Right cardiac atrium (tissue), 5 donors: ENCODE measurements around the gene H3-3A. TPM values are rescaled to one million over a fixed set of nuclear protein-coding genes. Genes with fewer than 3 reads are reported as not detected.

Source experiments
- ATAC-seq, 2 donors: fragments of 200-7000 bp; cut with Tn5 transposase; one replicate each; pipeline versions ENCODE4 v1.8.0 to v1.9.1; 2020; ENCODE audit warnings: moderate library complexity in 2 of 2, mild to moderate bottlenecking in 1 of 2
- DNase-seq, 3 donors: peaks; one replicate each; pipeline ENCODE4 v3.0.0-alpha.2; 2020
- H3K27ac ChIP-seq: one replicate; pipeline ENCODE4 v1.5.1; 2013; ENCODE audit warnings: mild to moderate bottlenecking, low read length, control low read depth, moderate library complexity
- H3K27me3 ChIP-seq: one replicate; pipeline ENCODE4 v1.6.1; 2013; ENCODE audit not compliant: control insufficient read depth, insufficient read depth
- H3K4me1 ChIP-seq: one replicate; pipeline ENCODE4 v1.6.1; 2013; ENCODE audit warnings: low read length; ENCODE audit not compliant: control insufficient read depth, insufficient read depth
- H3K4me3 ChIP-seq: one replicate; pipeline ENCODE4 v1.5.1; 2013; ENCODE audit warnings: low read length, control low read depth
- H3K9me3 ChIP-seq: one replicate; pipeline ENCODE4 v1.6.1; 2013; ENCODE audit warnings: low read length; ENCODE audit not compliant: control insufficient read depth
- WGBS: extraction: QIAGEN DNeasy Blood & Tissue Kit; methylation state at CpG from one replicate; pipeline ENCODE4 v1.1.7; 2013; 5-methylcytosine and 5-hydroxymethylcytosine counted together
- intact Hi-C, 4 donors: fragments of 100-400 bp; cut with DNase I; formaldehyde crosslinking; loops; one replicate each; pipeline versions ENCODE4 v1.11.0 to v1.14.0; 2022 to 2023
- polyA plus RNA-seq: library from polyadenylated mRNA; stranded (reverse); fragments of 200-250 nt; gene quantifications from one replicate; pipeline ENCODE4 v1.2.3, GENCODE V29; 2013
- total RNA-seq, 4 donors: library from RNA; stranded (reverse); fragmentation: NEBNext Ultra II Directional; extraction: Animal tissue kit (Norgen Biotek cat#: 25700); gene quantifications; one replicate each; pipeline ENCODE4 v1.2.1, GENCODE V29; 2021
- donor health status: healthy with polysubstance abuse.
- donor health status: DM: no; HTN: yes; CAD: no.
- donor health status: DM: no; HTN: no; CAD: no.
- donor health status: DM: no; HTN: yes; CAD: no; lungs with severe emphysema.
- donor health status: DM: yes; HTN: yes; CAD: no.

Gene H3-3A
- total and polyA plus RNA-seq, 5 donors, result 304 to 557 (median 343) TPM

GRCh38 chr1:226033582-226033981, 28.9 kb upstream of the H3-3A start:
- Histone ChIP-seq H3K27ac (no peak overlapping the region), H3K4me1 (no peaks in the 10 kb centered on the region), H3K4me3 (no peak overlapping the region), H3K27me3 (no peaks in the 10 kb centered on the region), H3K9me3 (no peaks in the 10 kb centered on the region)
- no peak for DNase-seq
- WGBS, result 84% methylated on average over 4 of the region's 4 CpGs
- intact Hi-C loops, result no loop called here
- peak; percentile 17 to 25 for ATAC-seq

GRCh38 chr1:226033991-226034390, 28.5 kb upstream of the H3-3A start:
- ATAC-seq (no peak), DNase-seq (no peak)
- Histone ChIP-seq H3K4me1 (no peaks in the 10 kb centered on the region), H3K4me3 (no peak overlapping the region), H3K27ac (no peak overlapping the region), H3K27me3 (no peaks in the 10 kb centered on the region), H3K9me3 (no peaks in the 10 kb centered on the region)
- intact Hi-C loops, result no loop called here

GRCh38 chr1:226034482-226034881, 28.0 kb upstream of the H3-3A start:
- ATAC-seq (peak; percentile 98 to 99), DNase-seq (peak; percentile 93 to 94 (median 94))
- Histone ChIP-seq H3K4me1 (no peaks in the 10 kb centered on the region), H3K4me3 (no peak overlapping the region), H3K27ac (peak overlapping the region; percentile 14), H3K27me3 (no peaks in the 10 kb centered on the region), H3K9me3 (no peaks in the 10 kb centered on the region)
- intact Hi-C loops, result no loop called here
- WGBS, result 17% methylated on average over 6 of the region's 6 CpGs

GRCh38 chr1:226035915-226036314, 26.6 kb upstream of the H3-3A start:
- Histone ChIP-seq H3K27ac (no peak overlapping the region), H3K9me3 (no peaks in the 10 kb centered on the region), H3K4me1 (no peaks in the 10 kb centered on the region), H3K27me3 (no peaks in the 10 kb centered on the region), H3K4me3 (no peak overlapping the region)
- intact Hi-C loops, result no loop called here
- ATAC-seq (no peak), DNase-seq (no peak)
- 94% methylated on average over 5 of the region's 5 CpGs for WGBS

GRCh38 chr1:226038661-226039060, 23.9 kb upstream of the H3-3A start:
- 97% methylated on average over 1 of the region's 1 CpG for WGBS
- Histone ChIP-seq H3K27me3 (no peaks in the 10 kb centered on the region), H3K4me1 (no peaks in the 10 kb centered on the region), H3K27ac (no peak overlapping the region), H3K9me3 (no peaks in the 10 kb centered on the region), H3K4me3 (no peak overlapping the region)
- intact Hi-C loops, result no loop called here
- DNase-seq (no peak), ATAC-seq (no peak)

GRCh38 chr1:226041419-226041818, 21.1 kb upstream of the H3-3A start:
- DNase-seq (no peak), ATAC-seq (no peak)
- intact Hi-C loops, result no loop called here
- H3K27ac ChIP-seq, result no peak overlapping the region
- WGBS, result 46% methylated on average over 1 of the region's 1 CpG
- no peaks in the 10 kb centered on the region for H3K9me3 ChIP-seq
- no peak overlapping the region for H3K4me3 ChIP-seq
- no peaks in the 10 kb centered on the region for H3K27me3 ChIP-seq
- H3K4me1 ChIP-seq, result no peaks in the 10 kb centered on the region

GRCh38 chr1:226044514-226045101, 17.9 kb upstream of the H3-3A start:
- 82% methylated on average over 4 of the region's 4 CpGs for WGBS
- Histone ChIP-seq H3K4me3 (no peak overlapping the region), H3K27ac (no peak overlapping the region), H3K4me1 (no peaks in the 10 kb centered on the region), H3K9me3 (no peaks in the 10 kb centered on the region), H3K27me3 (no peaks in the 10 kb centered on the region)
- DNase-seq, result no peak
- no peak for ATAC-seq
- intact Hi-C loops, result no loop called here

- no peak overlapping the region for H3K27ac ChIP-seq
- intact Hi-C loops, result no loop called here
- 90% methylated on average over 6 of the region's 6 CpGs for WGBS
- no peaks in the 10 kb centered on the region for H3K27me3 ChIP-seq
- no peaks in the 10 kb centered on the region for H3K9me3 ChIP-seq
- no peak overlapping the region for H3K4me3 ChIP-seq
- no peaks in the 10 kb centered on the region for H3K4me1 ChIP-seq
- DNase-seq, result no peak
- no peak for ATAC-seq
Measured at GRCh38 chr1:226046240-226046639, 16.3 kb upstream of the H3-3A start.

GRCh38 chr1:226047495-226047894, 15.0 kb upstream of the H3-3A start:
- 44% methylated on average over 1 of the region's 1 CpG for WGBS
- intact Hi-C loops, result no loop called here
- H3K4me1 ChIP-seq, result no peaks in the 10 kb centered on the region
- no peaks in the 10 kb centered on the region for H3K9me3 ChIP-seq
- ATAC-seq (peak in 1 of 2 donors; percentile 18), DNase-seq (no peak)
- no peak overlapping the region for H3K4me3 ChIP-seq
- H3K27me3 ChIP-seq, result no peaks in the 10 kb centered on the region
- H3K27ac ChIP-seq, result no peak overlapping the region

- DNase-seq (no peak), ATAC-seq (no peak)
- WGBS, result 78% methylated on average over 1 of the region's 1 CpG
- H3K4me3 ChIP-seq, result no peak overlapping the region
- H3K4me1 ChIP-seq, result no peaks in the 10 kb centered on the region
- no peaks in the 10 kb centered on the region for H3K27me3 ChIP-seq
- H3K27ac ChIP-seq, result no peak overlapping the region
- intact Hi-C loops, result no loop called here
- H3K9me3 ChIP-seq, result no peaks in the 10 kb centered on the region
Measured at GRCh38 chr1:226048886-226049285, 13.6 kb upstream of the H3-3A start.

- intact Hi-C loops, result no loop called here
- H3K4me3 ChIP-seq, result no peak overlapping the region
- H3K4me1 ChIP-seq, result no peaks in the 10 kb centered on the region
- DNase-seq, result no peak
- H3K9me3 ChIP-seq, result no peaks in the 10 kb centered on the region
- ATAC-seq, result no peak
- H3K27ac ChIP-seq, result no peak overlapping the region
- H3K27me3 ChIP-seq, result no peaks in the 10 kb centered on the region
- 94% methylated on average over 4 of the region's 4 CpGs for WGBS
Measured at GRCh38 chr1:226050133-226050532, 12.4 kb upstream of the H3-3A start.

GRCh38 chr1:226051365-226051764, 11.2 kb upstream of the H3-3A start:
- H3K27ac ChIP-seq, result no peak overlapping the region
- 92% methylated on average over 2 of the region's 2 CpGs for WGBS
- no peak overlapping the region for H3K4me3 ChIP-seq
- intact Hi-C loops, result no loop called here
- ATAC-seq (no peak), DNase-seq (no peak)
- H3K9me3 ChIP-seq, result no peaks in the 10 kb centered on the region
- no peaks in the 10 kb centered on the region for H3K27me3 ChIP-seq
- no peaks in the 10 kb centered on the region for H3K4me1 ChIP-seq
